ENCODE measurements around the gene CCDC154. TPM values are rescaled to one million over a fixed set of nuclear protein-coding genes. Genes with fewer than 3 reads are reported as not detected.

CCDC154 gene
- total and polyA plus RNA-seq, 2 donors (not counting 3 experiments of a cell fraction or from before 2014, with no cell fraction given), result 0.65 to 0.75 TPM

DNA sequence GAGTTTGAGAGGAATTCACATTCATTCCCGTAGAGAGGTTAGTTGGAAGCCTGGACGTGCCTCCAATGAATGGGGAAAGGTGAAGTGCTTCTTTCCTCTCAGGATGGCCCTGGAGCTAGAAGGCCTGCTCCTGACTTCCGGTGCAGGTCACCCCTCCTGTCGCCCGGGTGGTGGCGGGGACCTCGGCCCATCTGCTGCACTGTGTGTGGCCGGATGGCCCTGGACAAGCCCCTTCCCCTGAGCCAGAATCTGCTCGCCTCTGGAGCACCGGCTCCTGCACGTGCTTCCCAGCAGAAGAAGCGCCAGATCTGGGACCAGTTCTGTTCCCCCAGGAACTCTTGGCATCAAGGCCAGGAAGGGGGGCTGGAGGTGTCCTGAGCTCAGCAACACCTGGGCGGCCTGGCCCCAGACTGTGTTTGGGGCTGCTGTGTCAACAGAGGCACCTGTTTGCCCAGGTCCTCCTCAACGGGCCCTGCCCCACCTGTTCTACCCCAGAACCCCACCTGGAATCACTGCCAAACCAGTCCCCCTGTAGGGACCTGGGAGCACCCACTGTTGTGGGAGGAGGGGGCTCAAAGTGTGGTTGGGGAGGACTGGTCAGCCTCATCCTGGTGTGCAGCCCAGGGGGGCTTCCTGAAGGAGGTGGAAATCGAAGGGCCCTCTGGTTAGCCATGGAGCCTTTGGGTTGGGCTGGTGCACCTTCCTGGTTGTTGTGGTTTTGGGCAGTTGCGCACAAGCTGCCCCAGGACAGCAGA is 18.6 kb downstream of the CCDC154 start:
- Histone ChIP-seq H2AFZ (ENCODE audit: low read depth, low read length) (no peak overlapping the region), H3K9me1 (replicated peaks; ENCODE audit: control insufficient read depth, extremely low read depth, insufficient read depth, low read length) (no peaks in the 10 kb centered on the region), H4K20me1 (replicated peaks; ENCODE audit: control insufficient read depth, extremely low read depth, insufficient read depth, low read length) (no peaks in the 10 kb centered on the region), H3K36me3 (ENCODE audit: control insufficient read depth in 2 of 2, extremely low read depth in 1 of 2, insufficient read depth in 2 of 2, low read length in 2 of 2) (no peaks in the 10 kb centered on the region), H3K27ac (ENCODE audit: insufficient read depth, low read depth, low read length) (no peak overlapping the region), H3K79me2 (ENCODE audit: control insufficient read depth, insufficient read depth, low read length) (no peaks in the 10 kb centered on the region), H3K27me3 (ENCODE audit: control insufficient read depth in 2 of 2, insufficient read depth in 2 of 2, low read length in 2 of 2) (no peaks in the 10 kb centered on the region), H3K9me3 (replicated peaks; ENCODE audit: control insufficient read depth, insufficient read depth, low read length) (no peaks in the 10 kb centered on the region), H3K4me3 (replicated peaks in 1 of 3; ENCODE audit: insufficient read depth in 1 of 3, low read depth in 1 of 3, low read length in 3 of 3) (no peak overlapping the region), H3K9ac (replicated peaks; ENCODE audit: extremely low read depth, insufficient read depth, low read length) (no peak overlapping the region), H3K4me1 (ENCODE audit: control insufficient read depth, extremely low read depth, insufficient read depth, low read length) (peaks cover 2% of the 10 kb centered on the region), H3K4me2 (ENCODE audit: insufficient read depth, low read length) (no peak overlapping the region)
- no peak for DNase-seq (ENCODE audit: low read depth, low spot score)
- dilution Hi-C loops (cut with MboI; ENCODE audit: extremely low pct_ligation_motif_present, low sequenced_read_pairs), result no loop called here
- no peak for TF ChIP-seq EZH2 (IDR thresholded peaks at IDR 0.05; ENCODE audit: borderline replicate concordance, low read depth, low read length, severe bottlenecking)
- TF ChIP-seq MYC (IDR thresholded peaks at IDR 0.05; ENCODE audit: low read depth, low read length), result no peak
- no peak for TF ChIP-seq GATA2 (IDR thresholded peaks at IDR 0.05; ENCODE audit: insufficient read depth, insufficient read length, low read depth, low read length)
- TF ChIP-seq POLR2A (IDR thresholded peaks at IDR 0.05; ENCODE audit: low read depth, low read length), result no peak
- TF ChIP-seq FOS (IDR thresholded peaks at IDR 0.05; ENCODE audit: borderline replicate concordance, insufficient read depth, low read length), result no peak
- TF ChIP-seq, protein P1, sequence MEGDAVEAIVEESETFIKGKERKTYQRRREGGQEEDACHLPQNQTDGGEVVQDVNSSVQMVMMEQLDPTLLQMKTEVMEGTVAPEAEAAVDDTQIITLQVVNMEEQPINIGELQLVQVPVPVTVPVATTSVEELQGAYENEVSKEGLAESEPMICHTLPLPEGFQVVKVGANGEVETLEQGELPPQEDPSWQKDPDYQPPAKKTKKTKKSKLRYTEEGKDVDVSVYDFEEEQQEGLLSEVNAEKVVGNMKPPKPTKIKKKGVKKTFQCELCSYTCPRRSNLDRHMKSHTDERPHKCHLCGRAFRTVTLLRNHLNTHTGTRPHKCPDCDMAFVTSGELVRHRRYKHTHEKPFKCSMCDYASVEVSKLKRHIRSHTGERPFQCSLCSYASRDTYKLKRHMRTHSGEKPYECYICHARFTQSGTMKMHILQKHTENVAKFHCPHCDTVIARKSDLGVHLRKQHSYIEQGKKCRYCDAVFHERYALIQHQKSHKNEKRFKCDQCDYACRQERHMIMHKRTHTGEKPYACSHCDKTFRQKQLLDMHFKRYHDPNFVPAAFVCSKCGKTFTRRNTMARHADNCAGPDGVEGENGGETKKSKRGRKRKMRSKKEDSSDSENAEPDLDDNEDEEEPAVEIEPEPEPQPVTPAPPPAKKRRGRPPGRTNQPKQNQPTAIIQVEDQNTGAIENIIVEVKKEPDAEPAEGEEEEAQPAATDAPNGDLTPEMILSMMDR (IDR thresholded peaks at IDR 0.05; ENCODE audit: extremely low read depth in 1 of 2, insufficient read depth in 1 of 2, low read depth in 1 of 2, low read length in 2 of 2), result no peak
- no peak for TF ChIP-seq POLR2AphosphoS5 (IDR thresholded peaks at IDR 0.05; ENCODE audit: insufficient read depth, low read depth, low read length)
- TF ChIP-seq JUN (IDR thresholded peaks at IDR 0.05; ENCODE audit: borderline replicate concordance, insufficient read depth, insufficient read length, low read depth), result no peak
- TF ChIP-seq, protein P2, sequence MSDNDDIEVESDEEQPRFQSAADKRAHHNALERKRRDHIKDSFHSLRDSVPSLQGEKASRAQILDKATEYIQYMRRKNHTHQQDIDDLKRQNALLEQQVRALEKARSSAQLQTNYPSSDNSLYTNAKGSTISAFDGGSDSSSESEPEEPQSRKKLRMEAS (IDR thresholded peaks at IDR 0.05; ENCODE audit: insufficient read depth, insufficient read length), result no peak
- ChIA-PET POLR2A (no interaction called here), CTCF (no interaction called here)
- FAIRE-seq, result no peak
- BruUV-seq (replicated peaks), result no TSS peak
- intact Hi-C loops (cut with micrococcal nuclease), result loop anchor here (10.0 kb wide), 1 partner anchor 279 kb away; the partner anchor contains the start of gene MAPK8IP3

Measured in endothelial cell of umbilical vein (primary cell).